Left renal cortex interstitium (tissue), 4 donors: ENCODE measurements around the gene UBXN11. TPM values are rescaled to one million over a fixed set of nuclear protein-coding genes. Genes with fewer than 3 reads are reported as not detected.

Source experiments
- DNase-seq, 4 donors: peaks; one replicate each; pipeline ENCODE4 v3.0.0-alpha.2; 2013; ENCODE audit warnings: low read depth in 4 of 4, low spot score in 2 of 4, missing footprints in 1 of 4
- polyA plus RNA-seq, 4 donors: library from polyadenylated mRNA; unstranded; fragments of 120-200 nt; gene quantifications; one replicate each; pipeline ENCODE4 v1.2.1, GENCODE V29; 2013; ENCODE audit not compliant: insufficient read length in 4 of 4

The UBXN11 gene
- polyA plus RNA-seq, 4 donors = 30.4 to 58.2 (median 44.6) TPM

GRCh38 chr1:26288311-26288941 is 18.0 kb downstream of the UBXN11 start:
- no peak for DNase-seq

- DNase-seq = no peak
Observed at GRCh38 chr1:26287811-26288210, 18.6 kb downstream of the UBXN11 start.

GRCh38 chr1:26287033-26287711 is 19.3 kb downstream of the UBXN11 start:
- DNase-seq = no peak

- no peak for DNase-seq
Observed at GRCh38 chr1:26286064-26286416, 20.4 kb downstream of the UBXN11 start.

- DNase-seq = no peak
Observed at GRCh38 chr1:26285366-26286063, 20.9 kb downstream of the UBXN11 start.

GRCh38 chr1:26284597-26285347 is 21.7 kb downstream of the UBXN11 start:
- DNase-seq = no peak

- no peak for DNase-seq
Observed at GRCh38 chr1:26283871-26284596, 22.4 kb downstream of the UBXN11 start.

- DNase-seq = no peak
Observed at GRCh38 chr1:26283279-26283853, 23.1 kb downstream of the UBXN11 start.

GRCh38 chr1:26282401-26282918 is 24.0 kb downstream of the UBXN11 start:
- no peak for DNase-seq

- DNase-seq = peak in 2 of 4 donors; percentile 34 to 50
Observed at GRCh38 chr1:26281971-26282370, 24.5 kb downstream of the UBXN11 start.

GRCh38 chr1:26281091-26281958 is 25.1 kb downstream of the UBXN11 start:
- DNase-seq = no peak

GRCh38 chr1:26280333-26281042 is 25.9 kb downstream of the UBXN11 start:
- DNase-seq = no peak

GRCh38 chr1:26279456-26280332 is 26.7 kb downstream of the UBXN11 start, which contains the start of gene SH3BGRL3:
Gene SH3BGRL3, plus strand, starts transcription at chr1:26280086. Its CDS starts 70 bp downstream, at chr1:26280156.
- peak in 3 of 4 donors; percentile 63 to 71 (median 70) for DNase-seq

GRCh38 chr1:26278724-26279455 is 27.5 kb downstream of the UBXN11 start:
- no peak for DNase-seq

- no peak for DNase-seq
Observed at GRCh38 chr1:26278303-26278702, 28.1 kb downstream of the UBXN11 start.

- DNase-seq = no peak
Observed at GRCh38 chr1:26277719-26278118, 28.7 kb downstream of the UBXN11 start.
